Testis (tissue), 2 donors: ENCODE data around the gene ZDHHC16.

Experiments
- CTCF ChIP-seq, 3 experiments: fragments of 450-650 bp in 2 of 3; fragments of 200-600 bp in 1 of 3; sonication (generic) in 1 of 3; IDR thresholded peaks; one replicate each; pipeline ENCODE4 v1.5.1; 2016 to 2019; ENCODE audit warnings: antibody characterized with exemption in 3 of 3, mild to moderate bottlenecking in 2 of 3, moderate library complexity in 1 of 3
- POLR2A ChIP-seq: fragments of 450-650 bp; IDR thresholded peaks from one replicate; pipeline ENCODE4 v1.6.1; 2017; ENCODE audit warnings: antibody characterized with exemption, mild to moderate bottlenecking, moderate library complexity

DNA sequence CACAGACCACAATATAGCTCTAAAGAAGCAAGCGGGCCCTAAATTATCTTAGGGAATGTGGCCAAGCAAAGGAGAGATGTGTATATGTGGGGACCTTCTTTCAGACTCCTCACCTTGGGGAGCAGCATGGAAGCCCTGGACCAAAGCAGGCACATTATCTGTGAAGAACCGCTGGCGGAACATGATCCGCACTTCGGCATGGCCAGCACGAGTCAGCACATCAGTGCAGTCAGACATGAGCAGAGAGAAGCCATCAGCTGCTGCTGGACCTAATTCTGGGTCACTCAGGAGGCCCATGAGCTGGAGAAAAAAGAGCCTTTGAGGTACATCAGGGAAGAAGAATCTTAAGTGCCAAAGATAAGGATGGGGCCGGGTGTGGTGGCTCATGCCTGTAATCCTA, 14.0 kb downstream of the ZDHHC16 start:
- TF ChIP-seq CTCF (IDR thresholded peaks at IDR 0.05): no peak
- TF ChIP-seq POLR2A: no peak
